Breast epithelium (tissue), 4 donors: ENCODE measurements around the gene PARP9. TPM values are rescaled to one million over a fixed set of nuclear protein-coding genes. Genes with fewer than 3 reads are reported as not detected.
"Not testable (repeated sequence)": the region's sequence is repeated elsewhere in the genome, so short reads cannot be mapped to it uniquely, and the experiment has no call there.

Experiments
- DNase-seq, 2 donors: peaks; one replicate each; pipeline ENCODE4 v3.0.0-alpha.2; 2019; ENCODE audit warnings: low spot score in 2 of 2
- H3K27ac ChIP-seq, 2 donors: fragments of 200-600 bp; sonication (generic) in 1 of 2; one replicate each; pipeline ENCODE4 v1.5.1; 2016 to 2019; ENCODE audit warnings: mild to moderate bottlenecking in 1 of 2
- H3K27me3 ChIP-seq, 2 donors: fragments of 200-600 bp; sonication (generic) in 1 of 2; one replicate each; pipeline versions ENCODE4 v1.5.1 to v1.6.0; 2017 to 2019; ENCODE audit warnings: control low read depth in 1 of 2, mild to moderate bottlenecking in 1 of 2
- H3K36me3 ChIP-seq: fragments of 200-600 bp; one replicate; pipeline ENCODE4 v1.5.1; 2019
- H3K4me1 ChIP-seq, 2 donors: fragments of 200-600 bp; sonication (generic); one replicate each; pipeline ENCODE4 v1.5.1; 2016 to 2019; ENCODE audit warnings: control low read depth in 1 of 2
- H3K4me3 ChIP-seq, 3 donors: fragments of 200-600 bp; sonication (generic); 1 replicate in 2 of 3; 2 replicates in 1 of 3; pipeline ENCODE4 v1.5.1; 2016 to 2019; ENCODE audit warnings: mild to moderate bottlenecking in 3 of 3, moderate library complexity in 2 of 3
- H3K9me3 ChIP-seq, 2 donors: fragments of 200-600 bp; sonication (generic) in 1 of 2; one replicate each; pipeline ENCODE4 v1.5.1; 2016 to 2019; ENCODE audit warnings: control low read depth in 1 of 2
- POLR2A ChIP-seq: fragments of 450-650 bp; IDR thresholded peaks from one replicate; pipeline ENCODE4 v1.6.1; 2016; ENCODE audit warnings: antibody characterized with exemption, mild to moderate bottlenecking, moderate library complexity
- POLR2AphosphoS5 ChIP-seq, 3 donors: sonication (generic); formaldehyde crosslinking; IDR thresholded peaks; one replicate each; pipeline ENCODE4 v1.6.1; 2017; ENCODE audit warnings: antibody characterized with exemption in 3 of 3
- intact Hi-C: fragments of 100-400 bp; cut with DNase I; formaldehyde crosslinking; loops from one replicate; pipeline ENCODE4 v1.15.1; 2023; ENCODE audit warnings: low total_unique reads
- total RNA-seq, 3 donors: library from RNA; depleted of rRNA; stranded (reverse); fragments of >200 nt; gene quantifications; one replicate each; pipeline ENCODE4 v1.1.0, GENCODE V29; 2016
- TF ChIP-seq, protein P1 (sequence below), 3 donors: fragments of 450-650 bp; IDR thresholded peaks; one replicate each; pipeline ENCODE4 v1.5.1; 2016 to 2017; ENCODE audit warnings: antibody characterized with exemption in 3 of 3, mild to moderate bottlenecking in 3 of 3, moderate library complexity in 3 of 3

The PARP9 gene
- total RNA-seq, 3 donors from 2014 or later = 17.4 to 55.1 (median 39.7) TPM

DNA sequence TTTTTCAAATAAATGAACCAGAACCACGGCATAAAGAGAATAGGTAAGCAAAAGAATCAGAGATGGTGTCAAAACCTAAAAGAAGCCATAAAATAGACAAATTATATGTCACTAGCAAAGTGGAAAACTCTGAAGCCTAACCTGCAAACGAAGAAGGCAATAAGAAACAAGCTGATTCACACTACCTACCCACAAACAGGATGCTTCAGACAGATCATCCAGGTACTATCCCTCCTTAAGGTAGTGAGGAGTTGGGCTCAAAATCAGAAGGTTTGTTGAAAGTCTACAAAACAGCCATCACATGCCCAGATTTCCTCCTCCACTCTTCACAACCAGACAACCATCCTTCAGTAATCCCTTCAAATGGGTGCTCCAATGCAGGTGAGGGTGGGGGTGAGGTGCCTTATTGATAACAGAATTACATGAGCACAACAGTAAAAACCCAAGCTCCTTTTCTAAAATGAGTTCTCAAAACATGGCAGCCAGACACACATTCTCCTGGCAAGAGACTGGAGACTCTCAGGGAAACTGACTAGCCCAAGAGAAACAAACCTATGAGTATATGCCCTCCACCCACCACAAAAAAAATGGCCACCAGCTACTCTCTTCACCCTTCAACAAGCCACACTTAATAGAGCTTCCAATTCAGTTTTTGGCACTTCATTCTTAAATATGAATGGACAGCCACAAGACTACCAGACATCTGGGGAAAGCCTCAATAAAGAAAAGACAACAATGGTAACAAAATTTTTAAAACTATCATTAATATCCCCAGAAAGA lies 55.8 kb downstream of the PARP9 start:
- Histone ChIP-seq H3K4me3 (no peak overlapping the region), H3K36me3 (no peaks in the 10 kb centered on the region), H3K27ac (no peak overlapping the region), H3K27me3 (no peaks in the 10 kb centered on the region), H3K9me3 (no peaks in the 10 kb centered on the region), H3K4me1 (peaks cover 0 to 7% of the 10 kb centered on the region in 2 donors)
- DNase-seq = no peak
- no peak for TF ChIP-seq POLR2A
- TF ChIP-seq POLR2AphosphoS5 (IDR thresholded peaks at IDR 0.05) = no peak
- TF ChIP-seq, protein P1, sequence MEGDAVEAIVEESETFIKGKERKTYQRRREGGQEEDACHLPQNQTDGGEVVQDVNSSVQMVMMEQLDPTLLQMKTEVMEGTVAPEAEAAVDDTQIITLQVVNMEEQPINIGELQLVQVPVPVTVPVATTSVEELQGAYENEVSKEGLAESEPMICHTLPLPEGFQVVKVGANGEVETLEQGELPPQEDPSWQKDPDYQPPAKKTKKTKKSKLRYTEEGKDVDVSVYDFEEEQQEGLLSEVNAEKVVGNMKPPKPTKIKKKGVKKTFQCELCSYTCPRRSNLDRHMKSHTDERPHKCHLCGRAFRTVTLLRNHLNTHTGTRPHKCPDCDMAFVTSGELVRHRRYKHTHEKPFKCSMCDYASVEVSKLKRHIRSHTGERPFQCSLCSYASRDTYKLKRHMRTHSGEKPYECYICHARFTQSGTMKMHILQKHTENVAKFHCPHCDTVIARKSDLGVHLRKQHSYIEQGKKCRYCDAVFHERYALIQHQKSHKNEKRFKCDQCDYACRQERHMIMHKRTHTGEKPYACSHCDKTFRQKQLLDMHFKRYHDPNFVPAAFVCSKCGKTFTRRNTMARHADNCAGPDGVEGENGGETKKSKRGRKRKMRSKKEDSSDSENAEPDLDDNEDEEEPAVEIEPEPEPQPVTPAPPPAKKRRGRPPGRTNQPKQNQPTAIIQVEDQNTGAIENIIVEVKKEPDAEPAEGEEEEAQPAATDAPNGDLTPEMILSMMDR (IDR thresholded peaks at IDR 0.05) = no peak
- intact Hi-C loops = no loop called here

DNA sequence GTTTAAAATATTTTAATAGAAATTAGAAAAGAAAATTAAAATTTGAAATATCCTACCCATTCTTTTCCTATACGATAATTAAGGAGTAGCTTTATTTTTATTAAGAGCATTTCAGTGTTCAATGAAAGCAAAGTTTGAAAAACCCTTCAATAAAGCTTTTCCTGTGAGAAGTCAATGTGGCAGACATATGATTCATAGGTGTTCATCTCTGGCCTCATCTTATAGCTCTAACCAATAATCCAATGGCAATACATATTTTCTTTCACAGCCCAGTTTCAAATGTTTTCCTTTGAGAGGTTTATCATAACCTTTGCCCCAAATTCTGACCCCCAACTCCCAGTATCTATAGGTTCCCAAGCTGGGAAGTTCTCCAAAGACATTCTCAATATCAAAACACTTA lies 57.6 kb downstream of the PARP9 start:
- intact Hi-C loops = no loop called here
- H3K36me3 ChIP-seq = no peaks in the 10 kb centered on the region
- H3K4me3 ChIP-seq = no peak overlapping the region
- TF ChIP-seq POLR2A = no peak
- TF ChIP-seq, protein P1 (IDR thresholded peaks at IDR 0.05) = no peak
- H3K27ac ChIP-seq = no peak overlapping the region
- no peaks in the 10 kb centered on the region for H3K9me3 ChIP-seq
- H3K27me3 ChIP-seq = no peaks in the 10 kb centered on the region
- no peak for DNase-seq
- H3K4me1 ChIP-seq = no peaks in the 10 kb centered on the region

DNA sequence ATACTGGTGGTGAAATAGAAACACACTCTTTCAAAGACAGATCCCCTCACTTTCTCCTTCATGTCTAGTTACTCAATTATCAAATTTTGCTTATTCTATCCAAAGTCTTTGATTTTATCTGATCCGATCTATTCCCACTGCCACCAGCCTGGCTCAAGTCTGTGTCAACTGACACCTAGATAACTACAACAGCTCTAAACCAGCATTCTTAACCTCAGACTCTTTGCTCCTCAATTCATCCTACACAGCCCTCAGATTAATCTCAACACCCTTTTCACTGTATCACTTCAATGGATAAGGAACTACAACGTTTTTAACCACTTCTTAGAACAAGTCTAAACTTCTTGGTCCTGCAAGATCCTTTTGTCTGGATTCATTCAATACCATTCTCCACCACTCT lies 58.4 kb downstream of the PARP9 start:
- Histone ChIP-seq H3K4me3 (no peak overlapping the region), H3K36me3 (no peaks in the 10 kb centered on the region), H3K27me3 (no peaks in the 10 kb centered on the region), H3K4me1 (no peaks in the 10 kb centered on the region), H3K9me3 (no peaks in the 10 kb centered on the region), H3K27ac (no peak overlapping the region)
- intact Hi-C loops = no loop called here
- TF ChIP-seq POLR2A (no peak), POLR2AphosphoS5 (IDR thresholded peaks at IDR 0.05) (no peak)
- TF ChIP-seq, protein P1 (IDR thresholded peaks at IDR 0.05) = no peak
- no peak for DNase-seq

DNA sequence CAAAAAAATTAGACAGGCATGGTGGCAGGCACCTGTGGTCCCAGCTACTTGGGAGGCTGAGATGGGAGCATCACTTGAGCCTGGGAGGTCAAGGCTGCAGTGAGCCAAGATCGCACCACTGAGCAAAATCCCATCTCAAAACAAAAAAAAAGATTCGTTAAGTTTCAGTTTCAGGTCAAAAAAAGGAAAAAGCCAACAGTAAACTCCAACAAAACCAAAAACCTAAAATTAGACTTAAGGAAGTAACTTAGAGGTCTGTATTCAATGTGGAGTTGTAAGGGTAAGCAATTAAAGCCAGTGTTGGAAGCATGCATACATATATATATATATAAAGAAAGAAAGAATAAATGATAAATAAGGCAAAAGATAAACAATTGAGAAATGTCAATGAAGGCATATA lies 61.2 kb downstream of the PARP9 start:
- intact Hi-C loops = no loop called here
- H3K36me3 ChIP-seq = no peaks in the 10 kb centered on the region
- no peaks in the 10 kb centered on the region for H3K4me1 ChIP-seq
- no peak overlapping the region for H3K27ac ChIP-seq
- no peak for TF ChIP-seq POLR2AphosphoS5 (IDR thresholded peaks at IDR 0.05)
- no peak for TF ChIP-seq POLR2A
- TF ChIP-seq, protein P1 (IDR thresholded peaks at IDR 0.05) = no peak
- DNase-seq = no peak
- no peaks in the 10 kb centered on the region for H3K27me3 ChIP-seq
- H3K9me3 ChIP-seq = no peaks in the 10 kb centered on the region
- H3K4me3 ChIP-seq = no peak overlapping the region

DNA sequence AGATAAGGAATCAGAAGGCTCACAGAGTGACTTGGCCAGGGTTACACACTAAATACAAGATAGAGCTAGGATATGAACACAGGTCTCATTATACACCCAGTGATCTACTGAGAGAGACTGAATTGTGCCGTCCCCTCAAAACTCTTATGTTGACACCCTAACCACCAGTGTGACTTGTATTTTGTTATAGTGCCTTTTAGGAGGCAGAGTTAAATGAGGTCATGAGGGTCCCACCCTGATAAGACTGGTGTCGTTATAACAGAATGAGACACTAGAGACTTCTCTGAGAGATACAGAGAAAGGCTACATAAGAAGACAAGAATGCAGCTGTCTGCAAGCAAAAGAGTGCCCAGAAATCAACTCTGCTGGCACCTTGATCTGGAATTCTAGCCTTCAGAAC lies 62.0 kb downstream of the PARP9 start:
- no peaks in the 10 kb centered on the region for H3K4me1 ChIP-seq
- no peaks in the 10 kb centered on the region for H3K27me3 ChIP-seq
- intact Hi-C loops = no loop called here
- TF ChIP-seq POLR2AphosphoS5 (IDR thresholded peaks at IDR 0.05) (no peak), POLR2A (no peak)
- TF ChIP-seq, protein P1 (IDR thresholded peaks at IDR 0.05) = no peak
- no peaks in the 10 kb centered on the region for H3K9me3 ChIP-seq
- H3K27ac ChIP-seq = no peak overlapping the region
- H3K36me3 ChIP-seq = no peaks in the 10 kb centered on the region
- no peak overlapping the region for H3K4me3 ChIP-seq
- no peak for DNase-seq

DNA sequence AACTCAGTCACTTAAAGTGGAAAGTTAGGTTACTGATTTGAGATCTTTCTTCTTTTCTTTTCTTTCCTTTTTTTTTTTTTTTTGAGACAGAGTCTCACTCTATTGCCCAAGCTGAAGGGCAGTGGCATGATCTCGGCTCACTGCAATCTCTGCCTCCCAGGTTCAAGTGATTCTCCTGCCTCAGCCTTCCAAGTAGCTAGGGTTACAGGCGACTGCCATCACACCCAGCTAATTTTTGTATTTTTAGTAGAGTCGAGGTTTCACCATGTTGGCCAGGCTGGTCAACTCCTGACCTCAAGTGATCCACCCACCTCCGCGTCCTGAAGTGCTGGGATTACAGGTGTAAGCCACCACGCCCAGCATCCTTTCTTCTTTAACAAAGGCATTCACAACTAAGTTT lies 63.1 kb downstream of the PARP9 start:
- H3K27ac ChIP-seq, H3K4me3 ChIP-seq, H3K27me3 ChIP-seq, H3K36me3 ChIP-seq, intact Hi-C loops, H3K4me1 ChIP-seq, DNase-seq, H3K9me3 ChIP-seq: not testable (repeated sequence)
